HCT116 (cell line): Measurements from ENCODE around the gene APBA1.

ENCODE experiments used
- EZH2 ChIP-seq: fragments of 200-600 bp; sonication (generic); IDR thresholded peaks from 2 replicates; pipeline ENCODE4 v1.6.1; 2017; ENCODE audit warnings: antibody characterized with exemption, mixed run types
- EZH2phosphoT487 ChIP-seq: fragments of 200-600 bp; IDR thresholded peaks from 2 replicates; pipeline ENCODE4 v1.6.1; 2018; ENCODE audit warnings: antibody characterized with exemption, borderline replicate concordance
- FOSL1 ChIP-seq: IDR thresholded peaks from 2 replicates; pipeline ENCODE4 v1.6.1; 2012; ENCODE audit warnings: low read depth
- POLR2A ChIP-seq: IDR thresholded peaks from 2 replicates; pipeline ENCODE4 v1.7.0; 2011; ENCODE audit warnings: borderline replicate concordance; ENCODE audit not compliant: insufficient read depth, insufficient read length; ENCODE audit errors: extremely low read depth
- POLR2AphosphoS5 ChIP-seq: IDR thresholded peaks from 2 replicates; pipeline ENCODE4 v1.6.1; 2011; ENCODE audit warnings: mild to moderate bottlenecking, low read depth, low read length, moderate library complexity
- YY1 ChIP-seq: IDR thresholded peaks from 2 replicates; pipeline ENCODE4 v1.6.1; 2011; ENCODE audit warnings: low read length, low read depth, moderate library complexity, mild to moderate bottlenecking; ENCODE audit not compliant: insufficient replicate concordance; ENCODE audit errors: extremely low read depth
- TF ChIP-seq, protein P1 (sequence below), 3 experiments: fragments of 200-600 bp in 1 of 3; sonication (generic) in 1 of 3; IDR thresholded peaks in 2 of 3; conservative IDR thresholded peaks in 1 of 3; 2 replicates each; pipeline ENCODE4 v1.5.1; 2012 to 2017; ENCODE audit warnings: low read depth in 2 of 3, low read length in 2 of 3, antibody characterized with exemption in 1 of 3, borderline replicate concordance in 1 of 3, control low read depth in 1 of 3, mild to moderate bottlenecking in 1 of 3, mixed read lengths in 1 of 3, mixed run types in 1 of 3, moderate library complexity in 1 of 3; ENCODE audit not compliant: insufficient read depth in 1 of 3

DNA sequence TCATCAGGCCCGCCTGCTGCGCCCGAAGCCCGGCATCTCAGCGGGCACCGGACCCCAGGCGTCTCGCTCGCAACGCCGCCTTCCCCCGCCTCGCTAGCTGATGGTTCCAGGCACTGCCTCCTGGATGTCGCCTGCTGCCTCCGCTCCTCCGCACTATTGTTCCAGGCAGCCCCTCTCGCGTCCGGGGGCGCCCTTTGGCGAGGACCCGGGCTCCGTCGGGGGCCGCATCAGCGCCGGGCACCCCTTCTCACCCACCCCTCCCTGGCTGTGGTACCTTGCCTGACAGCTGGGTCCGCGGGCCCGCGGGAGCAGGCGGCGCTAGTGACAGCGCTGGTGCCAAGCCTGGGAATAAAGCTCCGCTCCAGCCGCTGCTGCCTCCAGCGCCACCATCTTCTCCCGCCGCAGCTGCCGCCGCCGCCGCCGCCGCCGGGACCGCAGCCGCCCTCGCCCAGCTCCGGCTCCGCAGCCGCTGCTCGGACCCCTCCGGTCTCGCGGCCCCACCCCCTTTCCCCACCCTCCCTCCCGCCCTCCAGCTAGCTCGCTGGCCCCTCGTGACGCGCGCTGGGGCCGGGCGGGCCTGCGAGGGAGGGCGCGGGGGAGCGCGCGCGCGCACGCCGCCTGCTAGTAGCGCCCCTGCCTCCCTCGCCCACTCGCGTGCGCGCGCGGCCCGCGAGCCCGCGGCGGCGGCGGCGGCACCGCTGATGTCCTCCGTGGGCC is at the start of gene APBA1:
- TF ChIP-seq POLR2A, result no peak
- TF ChIP-seq EZH2, result no peak
- no peak for TF ChIP-seq YY1
- no peak for TF ChIP-seq FOSL1
- TF ChIP-seq EZH2phosphoT487, result no peak
- TF ChIP-seq, protein P1, sequence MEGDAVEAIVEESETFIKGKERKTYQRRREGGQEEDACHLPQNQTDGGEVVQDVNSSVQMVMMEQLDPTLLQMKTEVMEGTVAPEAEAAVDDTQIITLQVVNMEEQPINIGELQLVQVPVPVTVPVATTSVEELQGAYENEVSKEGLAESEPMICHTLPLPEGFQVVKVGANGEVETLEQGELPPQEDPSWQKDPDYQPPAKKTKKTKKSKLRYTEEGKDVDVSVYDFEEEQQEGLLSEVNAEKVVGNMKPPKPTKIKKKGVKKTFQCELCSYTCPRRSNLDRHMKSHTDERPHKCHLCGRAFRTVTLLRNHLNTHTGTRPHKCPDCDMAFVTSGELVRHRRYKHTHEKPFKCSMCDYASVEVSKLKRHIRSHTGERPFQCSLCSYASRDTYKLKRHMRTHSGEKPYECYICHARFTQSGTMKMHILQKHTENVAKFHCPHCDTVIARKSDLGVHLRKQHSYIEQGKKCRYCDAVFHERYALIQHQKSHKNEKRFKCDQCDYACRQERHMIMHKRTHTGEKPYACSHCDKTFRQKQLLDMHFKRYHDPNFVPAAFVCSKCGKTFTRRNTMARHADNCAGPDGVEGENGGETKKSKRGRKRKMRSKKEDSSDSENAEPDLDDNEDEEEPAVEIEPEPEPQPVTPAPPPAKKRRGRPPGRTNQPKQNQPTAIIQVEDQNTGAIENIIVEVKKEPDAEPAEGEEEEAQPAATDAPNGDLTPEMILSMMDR (IDR thresholded peaks at IDR 0.05 in 2 of 3, conservative IDR thresholded peaks at IDR 0.05 in 1 of 3; ENCODE audit: borderline replicate concordance in 1 of 3, insufficient read depth in 1 of 3, low read depth in 2 of 3, low read length in 2 of 3), result no peak
- no peak for TF ChIP-seq POLR2AphosphoS5
